Lower leg skin (tissue), 4 donors: ENCODE data around the gene FMO5. TPM values are rescaled to one million over a fixed set of nuclear protein-coding genes. Genes with fewer than 3 reads are reported as not detected.

Source experiments
- DNase-seq, 2 donors: peaks; one replicate each; pipeline ENCODE4 v3.0.0-alpha.2; 2019; ENCODE audit warnings: low spot score in 2 of 2
- H3K4me3 ChIP-seq: fragments of 200-600 bp; sonication (generic); 2 replicates; pipeline ENCODE4 v1.5.1; 2017; ENCODE audit warnings: mild to moderate bottlenecking, low read depth; ENCODE audit not compliant: poor library complexity, severe bottlenecking
- CTCF ChIP-seq, 3 donors: fragments of 450-650 bp; IDR thresholded peaks; one replicate each; pipeline ENCODE4 v1.5.1; 2016; ENCODE audit warnings: antibody characterized with exemption in 3 of 3, mild to moderate bottlenecking in 3 of 3, moderate library complexity in 2 of 3
- POLR2A ChIP-seq, 2 donors: fragments of 450-650 bp; IDR thresholded peaks; one replicate each; pipeline ENCODE4 v1.6.1; 2016 to 2017; ENCODE audit warnings: antibody characterized with exemption in 2 of 2, mild to moderate bottlenecking in 1 of 2, moderate library complexity in 1 of 2
- WGBS, 2 donors: methylation state at CpG; one replicate each; pipeline ENCODE4 v1.1.5; 2018; 5-methylcytosine and 5-hydroxymethylcytosine counted together
- intact Hi-C: fragments of 100-400 bp; cut with DNase I; formaldehyde crosslinking; loops from one replicate; pipeline ENCODE4 v1.15.0; 2023; ENCODE audit warnings: low total_unique reads
- total RNA-seq, 4 donors: library from RNA; depleted of rRNA; stranded (reverse); fragments of >200 nt; gene quantifications; one replicate each; pipeline ENCODE4 v1.1.0, GENCODE V29; 2016

FMO5 gene
- total RNA-seq, 4 donors from 2014 or later, result 17.2 to 41.9 (median 27.4) TPM

- TF ChIP-seq POLR2A (IDR thresholded peaks at IDR 0.05), result no peak
- TF ChIP-seq CTCF (IDR thresholded peaks at IDR 0.05), result no peak
- intact Hi-C loops, result no loop called here
- DNase-seq, result no peak
- no peak overlapping the region for H3K4me3 ChIP-seq
Measured at GRCh38 chr1:147214842-147215539, 10.1 kb downstream of the FMO5 start.

GRCh38 chr1:147214325-147214724 lies 10.8 kb downstream of the FMO5 start:
- H3K4me3 ChIP-seq, result no peak overlapping the region
- intact Hi-C loops, result no loop called here
- WGBS, 2 donors, result 78 to 82% methylated on average over 7 of the region's 7 CpGs
- TF ChIP-seq POLR2A (IDR thresholded peaks at IDR 0.05) (no peak), CTCF (IDR thresholded peaks at IDR 0.05) (no peak)
- no peak for DNase-seq

- intact Hi-C loops, result no loop called here
- no peak for TF ChIP-seq CTCF (IDR thresholded peaks at IDR 0.05)
- TF ChIP-seq POLR2A (IDR thresholded peaks at IDR 0.05), result no peak
- H3K4me3 ChIP-seq, result no peak overlapping the region
- no peak for DNase-seq
Measured at GRCh38 chr1:147213271-147213670, 11.9 kb downstream of the FMO5 start.

- TF ChIP-seq POLR2A (IDR thresholded peaks at IDR 0.05) (no peak), CTCF (IDR thresholded peaks at IDR 0.05) (no peak)
- intact Hi-C loops, result no loop called here
- WGBS, 2 donors, result 92 to 96% methylated on average over 2 of the region's 2 CpGs
- H3K4me3 ChIP-seq, result no peak overlapping the region
- no peak for DNase-seq
Measured at GRCh38 chr1:147211577-147211976, 13.6 kb downstream of the FMO5 start.

GRCh38 chr1:147210987-147211386 lies 14.2 kb downstream of the FMO5 start:
- intact Hi-C loops, result no loop called here
- TF ChIP-seq CTCF (IDR thresholded peaks at IDR 0.05) (no peak), POLR2A (IDR thresholded peaks at IDR 0.05) (no peak)

More at GRCh38 chr1:147210987-147211386, 14.2 kb downstream of the FMO5 start:
- no peak for DNase-seq
- WGBS, 2 donors, result 80 to 87% methylated on average over 2 of the region's 2 CpGs
- no peak overlapping the region for H3K4me3 ChIP-seq
